HEK293T (cell line): Measurements from ENCODE around the gene BTBD7.

Experiments used
- ARNT ChIP-seq: fragments of 450-650 bp; IDR thresholded peaks from 2 replicates; pipeline ENCODE4 v1.6.1; 2017; ENCODE audit warnings: mild to moderate bottlenecking
- BHLHE40 ChIP-seq: fragments of 450-650 bp; IDR thresholded peaks from 2 replicates; pipeline ENCODE4 v1.6.1; 2016; ENCODE audit warnings: mild to moderate bottlenecking, moderate library complexity, borderline replicate concordance
- CTBP1 ChIP-seq: fragments of 450-650 bp; IDR thresholded peaks from 2 replicates; pipeline ENCODE4 v1.6.1; 2016; ENCODE audit warnings: borderline replicate concordance
- ELF4 ChIP-seq: fragments of 450-650 bp; IDR thresholded peaks from 2 replicates; pipeline ENCODE4 v1.6.1; 2017; ENCODE audit warnings: antibody characterized with exemption
- FOXA1 ChIP-seq: fragments of 450-650 bp; IDR thresholded peaks from 2 replicates; pipeline ENCODE4 v1.6.1; 2016; ENCODE audit warnings: mild to moderate bottlenecking
- FOXK2 ChIP-seq: fragments of 450-650 bp; IDR thresholded peaks from 2 replicates; pipeline ENCODE4 v1.6.1; 2016; ENCODE audit warnings: mild to moderate bottlenecking
- FOXM1 ChIP-seq: fragments of 450-650 bp; IDR thresholded peaks from 2 replicates; pipeline ENCODE4 v1.6.1; 2017; ENCODE audit warnings: mild to moderate bottlenecking, borderline replicate concordance
- HDGF ChIP-seq: fragments of 450-650 bp; IDR thresholded peaks from 2 replicates; pipeline ENCODE4 v1.6.1; 2017; ENCODE audit warnings: antibody characterized with exemption, borderline replicate concordance
- L3MBTL2 ChIP-seq: fragments of 450-650 bp; conservative IDR thresholded peaks from 2 replicates; pipeline ENCODE4 v1.6.1; 2016; ENCODE audit warnings: mild to moderate bottlenecking
- NFRKB ChIP-seq: fragments of 450-650 bp; IDR thresholded peaks from 2 replicates; pipeline ENCODE4 v1.6.1; 2016; ENCODE audit warnings: mild to moderate bottlenecking, moderate library complexity
- PKNOX1 ChIP-seq: fragments of 450-650 bp; IDR thresholded peaks from 2 replicates; pipeline ENCODE4 v1.6.1; 2016
- SP1 ChIP-seq: fragments of 450-650 bp; IDR thresholded peaks from 2 replicates; pipeline ENCODE4 v1.6.1; 2017
- SUZ12 ChIP-seq: fragments of 450-650 bp; IDR thresholded peaks from 2 replicates; pipeline ENCODE4 v1.6.1; 2016; ENCODE audit warnings: mild to moderate bottlenecking
- TARDBP ChIP-seq: fragments of 450-650 bp; IDR thresholded peaks from 2 replicates; pipeline ENCODE4 v1.6.1; 2016

GRCh38 chr14:93195316-93195999 is 137.4 kb downstream of the BTBD7 start:
- TF ChIP-seq FOXK2 = no peak
- no peak for TF ChIP-seq ELF4
- no peak for TF ChIP-seq SUZ12
- TF ChIP-seq FOXA1 = no peak
- TF ChIP-seq HDGF = no peak
- TF ChIP-seq CTBP1 = no peak
- no peak for TF ChIP-seq FOXM1
- TF ChIP-seq ARNT = no peak
- TF ChIP-seq SP1 = no peak
- no peak for TF ChIP-seq TARDBP
- TF ChIP-seq BHLHE40 = no peak
- TF ChIP-seq L3MBTL2 = no peak
- no peak for TF ChIP-seq NFRKB
- no peak for TF ChIP-seq PKNOX1
